Omental fat pad (tissue), 4 donors: Measurements from ENCODE around the gene DLEC1. TPM values are rescaled to one million over a fixed set of nuclear protein-coding genes. Genes with fewer than 3 reads are reported as not detected.
A peak's percentile ranks its signal among the peaks of the same experiment; 100 is the strongest.

ENCODE experiments used
- ATAC-seq: fragments of 150-250 bp; one replicate; pipeline ENCODE4 v1.9.1; 2016; ENCODE audit warnings: mild to moderate bottlenecking, moderate library complexity; ENCODE audit not compliant: low FRiP score
- DNase-seq: peaks from one replicate; pipeline ENCODE4 v3.0.0-alpha.2; 2019; ENCODE audit warnings: low spot score
- CTCF ChIP-seq, 3 donors: fragments of 450-650 bp; IDR thresholded peaks; one replicate each; pipeline ENCODE4 v1.5.1; 2016 to 2017; ENCODE audit warnings: antibody characterized with exemption in 3 of 3, mild to moderate bottlenecking in 3 of 3, moderate library complexity in 2 of 3
- total RNA-seq, 4 donors: library from RNA; depleted of rRNA; stranded (reverse); fragments of >200 nt; gene quantifications; one replicate each; pipeline ENCODE4 v1.1.0, GENCODE V29; 2016

DLEC1 gene
- 1 to 10 TPM in 3 of 4 donors, under 1 TPM in 1; 0.47 to 5.5 (median 1.4) TPM for total RNA-seq

GRCh38 chr3:38039101-38039898, at the start of gene DLEC1:
DLEC1 (plus strand) TSS chr3:38039208; CDS start chr3:38039226, 18 bp downstream.
- DNase-seq = no peak
- peak; percentile 33 for ATAC-seq
- TF ChIP-seq CTCF (IDR thresholded peaks at IDR 0.05) = no peak

GRCh38 chr3:37989821-37990480, 49.1 kb upstream of the DLEC1 start:
- no peak for ATAC-seq
- no peak for DNase-seq
- TF ChIP-seq CTCF (IDR thresholded peaks at IDR 0.05) = no peak

- DNase-seq = no peak
- no peak for ATAC-seq
- TF ChIP-seq CTCF (IDR thresholded peaks at IDR 0.05) = no peak
These were observed 48.5 kb upstream of the DLEC1 start, which contains the start of gene VILL for GRCh38 chr3:37990527-37990926. VILL (plus strand) TSS chr3:37990786; CDS start chr3:37993673, 2,887 bp downstream.

- DNase-seq (no peak), ATAC-seq (no peak)
- no peak for TF ChIP-seq CTCF (IDR thresholded peaks at IDR 0.05)
These were observed 47.9 kb upstream of the DLEC1 start for GRCh38 chr3:37991109-37991508.

- ATAC-seq (no peak), DNase-seq (no peak)
- no peak for TF ChIP-seq CTCF (IDR thresholded peaks at IDR 0.05)
These were observed 47.2 kb upstream of the DLEC1 start for GRCh38 chr3:37991823-37992222.

- DNase-seq = no peak
- ATAC-seq = no peak
These were observed 46.5 kb upstream of the DLEC1 start for GRCh38 chr3:37992271-37993066.

More at GRCh38 chr3:37992271-37993066, 46.5 kb upstream of the DLEC1 start:
- no peak for TF ChIP-seq CTCF (IDR thresholded peaks at IDR 0.05)
